ENCODE data around the gene METTL22. TPM values are rescaled to one million over a fixed set of nuclear protein-coding genes. Genes with fewer than 3 reads are reported as not detected.

The METTL22 gene
- total and polyA plus RNA-seq, 2 donors (not counting 3 experiments of a cell fraction or from before 2014, with no cell fraction given) = 42.0 to 52.6 TPM

- dilution Hi-C loops (cut with MboI; ENCODE audit: extremely low pct_ligation_motif_present, low sequenced_read_pairs) = no loop called here
- POLR2A ChIA-PET = no interaction called here
Observed at GRCh38 chr16:8631373-8631772, 9.9 kb downstream of the METTL22 start.

More at GRCh38 chr16:8631373-8631772, 9.9 kb downstream of the METTL22 start:
- Histone ChIP-seq H3K27me3 (ENCODE audit: control insufficient read depth in 2 of 2, insufficient read depth in 2 of 2, low read length in 2 of 2) (no peaks in the 10 kb centered on the region), H3K9me1 (replicated peaks; ENCODE audit: control insufficient read depth, extremely low read depth, insufficient read depth, low read length) (no peaks in the 10 kb centered on the region), H4K20me1 (replicated peaks; ENCODE audit: control insufficient read depth, extremely low read depth, insufficient read depth, low read length) (no peaks in the 10 kb centered on the region), H3K4me2 (ENCODE audit: insufficient read depth, low read length) (no peak overlapping the region), H3K27ac (ENCODE audit: insufficient read depth, low read depth, low read length) (no peak overlapping the region), H3K4me3 (replicated peaks in 1 of 3; ENCODE audit: insufficient read depth in 1 of 3, low read depth in 1 of 3, low read length in 3 of 3) (no peak overlapping the region), H3K9me3 (replicated peaks; ENCODE audit: control insufficient read depth, insufficient read depth, low read length) (no peaks in the 10 kb centered on the region), H3K79me2 (ENCODE audit: control insufficient read depth, insufficient read depth, low read length) (no peaks in the 10 kb centered on the region), H3K4me1 (ENCODE audit: control insufficient read depth, extremely low read depth, insufficient read depth, low read length) (no peaks in the 10 kb centered on the region), H2AFZ (ENCODE audit: low read depth, low read length) (no peak overlapping the region), H3K9ac (replicated peaks; ENCODE audit: extremely low read depth, insufficient read depth, low read length) (no peak overlapping the region), H3K36me3 (ENCODE audit: control insufficient read depth in 2 of 2, extremely low read depth in 1 of 2, insufficient read depth in 2 of 2, low read length in 2 of 2) (peaks cover 27 to 58% of the 10 kb centered on the region in 2 experiments)
- FAIRE-seq = no peak
- DNase-seq (ENCODE audit: low read depth, low spot score) = no peak
- intact Hi-C loops (cut with micrococcal nuclease) = no loop called here
- TF ChIP-seq JUN (IDR thresholded peaks at IDR 0.05; ENCODE audit: borderline replicate concordance, insufficient read depth, insufficient read length, low read depth) (no peak), GATA2 (IDR thresholded peaks at IDR 0.05; ENCODE audit: insufficient read depth, insufficient read length, low read depth, low read length) (no peak), EZH2 (IDR thresholded peaks at IDR 0.05; ENCODE audit: borderline replicate concordance, low read depth, low read length, severe bottlenecking) (no peak), MYC (IDR thresholded peaks at IDR 0.05; ENCODE audit: low read depth, low read length) (no peak), FOS (IDR thresholded peaks at IDR 0.05; ENCODE audit: borderline replicate concordance, insufficient read depth, low read length) (no peak), POLR2AphosphoS5 (IDR thresholded peaks at IDR 0.05; ENCODE audit: insufficient read depth, low read depth, low read length) (no peak), POLR2A (IDR thresholded peaks at IDR 0.05; ENCODE audit: low read depth, low read length) (no peak), CTCF (IDR thresholded peaks at IDR 0.05; ENCODE audit: extremely low read depth in 1 of 2, insufficient read depth in 1 of 2, low read depth in 1 of 2, low read length in 2 of 2) (no peak), MAX (IDR thresholded peaks at IDR 0.05; ENCODE audit: insufficient read depth, insufficient read length) (no peak)
- BruUV-seq (replicated peaks) = no TSS peak
- CTCF ChIA-PET = no interaction called here
